Naive thymus-derived CD4-positive, alpha-beta T cell (primary cell): ENCODE results near the gene NACC2. TPM values are rescaled to one million over a fixed set of nuclear protein-coding genes. Genes with fewer than 3 reads are reported as not detected.
"Not testable (repeated sequence)": the region's sequence is repeated elsewhere in the genome, so short reads cannot be mapped to it uniquely, and the experiment has no call there.

ENCODE experiments used
- ATAC-seq: fragments of 150-1000 bp; cut with Tn5 transposase; 2 replicates; pipeline ENCODE4 v1.10.0; 2021; ENCODE audit warnings: mild to moderate bottlenecking, moderate library complexity
- CTCF ChIA-PET: fragments of 350-600 bp; sonication (Branson Sonifier 250); formaldehyde crosslinking; loops from one replicate; lab custom pipeline; 2021; ENCODE audit warnings: antibody characterized with exemption; lab: Charles Lee
- POLR2A ChIA-PET: fragments of 350-600 bp; sonication (Branson Sonifier 250); formaldehyde crosslinking; loops from one replicate; lab custom pipeline; 2021; ENCODE audit warnings: antibody characterized with exemption, inconsistent platforms; lab: Charles Lee
- DNase-seq, 9 donors: peaks; one replicate each; pipeline versions ENCODE4 v3.0.0 to v3.0.0-alpha.2; 2020 to 2022; ENCODE audit warnings: mixed read lengths in 1 of 9
- H3K27ac ChIP-seq: one replicate; pipeline ENCODE4 v1.7.0; 2013; ENCODE audit warnings: mild to moderate bottlenecking, low read depth, low read length, moderate library complexity
- H3K27me3 ChIP-seq, 2 donors: one replicate each; pipeline ENCODE4 v1.7.0; 2013; ENCODE audit warnings: low read length in 2 of 2, mild to moderate bottlenecking in 2 of 2, moderate library complexity in 2 of 2; ENCODE audit not compliant: control insufficient read depth in 2 of 2, insufficient read depth in 2 of 2
- H3K36me3 ChIP-seq, 3 experiments: 1 replicate in 2 of 3; 2 replicates in 1 of 3; pipeline ENCODE4 v1.7.0; 2013; ENCODE audit warnings: low read length in 3 of 3, mild to moderate bottlenecking in 3 of 3, moderate library complexity in 1 of 3; ENCODE audit not compliant: insufficient read depth in 3 of 3, control insufficient read depth in 2 of 3
- H3K4me1 ChIP-seq, 2 donors: one replicate each; pipeline ENCODE4 v1.7.0; 2013; ENCODE audit warnings: low read length in 2 of 2, mild to moderate bottlenecking in 2 of 2, moderate library complexity in 1 of 2; ENCODE audit not compliant: control insufficient read depth in 2 of 2, insufficient read depth in 2 of 2
- H3K4me3 ChIP-seq: 2 replicates; pipeline ENCODE4 v1.7.0; 2013; ENCODE audit warnings: mild to moderate bottlenecking, low read length
- H3K9me3 ChIP-seq, 3 experiments: 1 replicate in 2 of 3; 2 replicates in 1 of 3; pipeline ENCODE4 v1.7.0; 2013; ENCODE audit warnings: low read length in 3 of 3; ENCODE audit not compliant: control insufficient read depth in 2 of 3
- H3K27ac Mint-ChIP-seq, 9 donors: one replicate each; pipeline ENCODE4 v1.8.0; 2020 to 2022; ENCODE audit warnings: mixed read lengths in 9 of 9, mild to moderate bottlenecking in 8 of 9, moderate library complexity in 5 of 9, inconsistent platforms in 2 of 9
- H3K27me3 Mint-ChIP-seq, 5 donors: one replicate each; pipeline ENCODE4 v1.8.0; 2021 to 2022; ENCODE audit warnings: mixed read lengths in 5 of 5, mild to moderate bottlenecking in 1 of 5
- H3K36me3 Mint-ChIP-seq, 5 donors: one replicate each; pipeline ENCODE4 v1.8.0; 2020 to 2022; ENCODE audit warnings: mixed read lengths in 5 of 5, mild to moderate bottlenecking in 3 of 5, inconsistent platforms in 1 of 5
- H3K4me1 Mint-ChIP-seq, 7 donors: one replicate each; pipeline ENCODE4 v1.8.0; 2020 to 2022; ENCODE audit warnings: mixed read lengths in 7 of 7, mild to moderate bottlenecking in 3 of 7, inconsistent platforms in 1 of 7
- H3K4me3 Mint-ChIP-seq, 10 donors: one replicate each; pipeline ENCODE4 v1.8.0; 2020 to 2022; ENCODE audit warnings: mild to moderate bottlenecking in 10 of 10, mixed read lengths in 10 of 10, moderate library complexity in 6 of 10, inconsistent platforms in 2 of 10
- H3K9me3 Mint-ChIP-seq, 11 donors: one replicate each; pipeline ENCODE4 v1.8.0; 2020 to 2022; ENCODE audit warnings: mixed read lengths in 11 of 11, mild to moderate bottlenecking in 4 of 11, inconsistent platforms in 1 of 11, moderate library complexity in 1 of 11
- intact Hi-C, 2 donors: fragments of 100-400 bp; cut with micrococcal nuclease; formaldehyde crosslinking; loops; one replicate each; pipeline ENCODE4 v1.15.1; 2023
- polyA plus RNA-seq, 2 donors: library from polyadenylated mRNA; unstranded; fragments of 300-500 nt; fragmentation: Illumina TruSeq; gene quantifications; one replicate each; pipeline ENCODE4 v1.2.3, GENCODE V29; 2021
- total RNA-seq, 6 experiments: library from RNA in 5 of 6; stranded (reverse) in 5 of 6; gene quantifications; 1 replicate in 5 of 6; 2 replicates in 1 of 6; pipeline ENCODE4 v1.2.3 and lab custom pipeline; 2021 to 2026

Gene NACC2
- total and polyA plus RNA-seq, 7 experiments from 2014 or later, result 0.92 to 17.7 (median 7.5) TPM

DNA sequence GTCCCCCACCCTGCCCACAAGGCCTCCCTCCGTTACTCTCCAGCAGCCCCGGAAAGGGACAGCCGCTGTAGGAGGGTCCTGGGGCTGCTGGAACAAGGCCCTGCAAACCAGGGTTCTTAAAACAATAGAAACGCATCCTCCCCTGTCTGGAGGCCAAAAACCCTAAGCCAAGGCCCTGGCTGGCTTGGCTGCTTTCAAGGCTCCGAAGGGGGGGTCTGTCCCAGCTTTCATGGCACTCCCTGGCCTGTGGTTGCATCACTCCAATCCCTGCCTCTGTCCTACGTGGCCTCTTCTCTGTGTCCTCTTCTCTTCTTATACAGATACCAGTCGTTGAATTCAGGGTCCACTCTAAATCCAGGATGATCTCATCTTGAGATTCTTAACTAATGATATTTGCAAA, 126.5 kb downstream of the NACC2 start:
- Histone ChIP-seq H3K27me3 (no peaks in the 10 kb centered on the region), H3K4me3 (no peak overlapping the region), H3K36me3 (no peaks in the 10 kb centered on the region), H3K27ac (no peak overlapping the region), H3K9me3 (no peaks in the 10 kb centered on the region), H3K4me1 (peaks cover 4 to 8% of the 10 kb centered on the region in 2 donors)
- ChIA-PET POLR2A (interaction anchor here (0.7 kb wide), 1 partner anchor 154 kb away, joined by 4 read pairs; no protein-coding TSS in a partner anchor), CTCF (interaction anchor here (0.7 to 4.4 kb wide), 2 partner anchors 21 to 154 kb away, joined by 3 to 47 read pairs; no protein-coding TSS in a partner anchor)
- H3K27ac Mint-ChIP-seq, result peak overlapping the region in 1 of 9 donors; percentile 73
- intact Hi-C loops, result loop anchor here in 1 of 2 donors (10.0 kb wide), 1 partner anchor 276 kb away; the partner anchor contains the start of gene QSOX2
- peaks cover 0 to 7% (median 0%) of the 10 kb centered on the region in 11 donors for H3K9me3 Mint-ChIP-seq
- no peak overlapping the region for H3K4me3 Mint-ChIP-seq
- no peaks in the 10 kb centered on the region for H3K36me3 Mint-ChIP-seq
- peaks cover 6 to 12% (median 8%) of the 10 kb centered on the region in 7 donors for H3K4me1 Mint-ChIP-seq
- no peak for ATAC-seq
- DNase-seq, result no peak
- H3K27me3 Mint-ChIP-seq, result peaks cover 0 to 10% (median 3%) of the 10 kb centered on the region in 5 donors

DNA sequence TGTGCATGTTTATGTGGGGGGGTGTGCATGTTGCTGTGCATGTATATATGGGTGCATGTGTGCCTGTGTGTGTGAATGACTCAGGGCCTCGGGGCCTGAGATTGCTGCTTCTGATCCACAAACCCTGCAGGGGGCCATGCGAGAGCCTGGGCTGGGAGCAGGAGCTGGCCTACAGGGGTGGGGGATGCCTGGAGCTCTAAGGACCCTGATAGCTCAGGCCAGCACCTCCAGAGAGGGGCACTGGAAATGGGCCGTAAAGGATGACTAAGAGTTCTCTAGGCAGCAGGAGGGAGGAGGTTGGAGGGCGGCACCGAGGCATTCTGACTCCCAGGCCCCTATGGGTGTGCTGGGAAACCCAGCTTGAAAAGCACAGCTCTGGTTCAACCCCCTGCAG, 127.0 kb downstream of the NACC2 start:
- peaks cover 0 to 11% (median 3%) of the 10 kb centered on the region in 5 donors for H3K27me3 Mint-ChIP-seq
- Histone ChIP-seq H3K4me3 (no peak overlapping the region), H3K27me3 (no peaks in the 10 kb centered on the region), H3K27ac (no peak overlapping the region), H3K36me3 (no peaks in the 10 kb centered on the region), H3K9me3 (no peaks in the 10 kb centered on the region), H3K4me1 (peaks cover 4 to 8% of the 10 kb centered on the region in 2 donors)
- CTCF ChIA-PET, result interaction anchor here (1.1 to 4.4 kb wide), 3 partner anchors 150 to 158 kb away, joined by 3 to 47 read pairs (median 5); no protein-coding TSS in a partner anchor
- DNase-seq, result no peak
- peaks cover 6 to 12% (median 8%) of the 10 kb centered on the region in 7 donors for H3K4me1 Mint-ChIP-seq
- no peaks in the 10 kb centered on the region for H3K36me3 Mint-ChIP-seq
- H3K4me3 Mint-ChIP-seq, result peak overlapping the region in 4 of 10 donors; percentile 5 to 54 (median 36)
- ATAC-seq, result no peak
- H3K9me3 Mint-ChIP-seq, result peaks cover 0 to 7% (median 0%) of the 10 kb centered on the region in 11 donors
- peak overlapping the region in 6 of 9 donors; percentile 25 to 87 (median 51) for H3K27ac Mint-ChIP-seq
- POLR2A ChIA-PET, result interaction anchor here (0.7 to 1.2 kb wide), 3 partner anchors 15 to 154 kb away, joined by 3 to 4 read pairs (median 3); no protein-coding TSS in a partner anchor
- intact Hi-C loops, result loop anchor here in 1 of 2 donors (10.0 kb wide), 1 partner anchor 277 kb away; the partner anchor contains the start of gene QSOX2

DNA sequence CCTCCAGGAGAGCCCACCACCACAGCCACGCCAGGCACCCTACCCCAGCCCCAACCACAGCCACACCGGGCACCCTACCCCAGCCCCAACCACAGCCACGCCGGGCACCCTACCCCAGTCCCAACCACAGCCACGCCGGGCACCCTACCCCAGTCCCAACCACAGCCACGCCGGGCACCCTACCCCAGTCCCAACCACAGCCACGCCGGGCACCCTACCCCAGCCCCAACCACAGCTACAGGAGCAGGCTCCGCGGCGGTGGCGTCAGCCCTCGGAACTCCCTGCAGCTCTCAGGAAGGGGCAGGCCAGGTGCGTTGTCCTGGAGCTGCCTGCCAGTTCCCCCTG, 128.2 kb downstream of the NACC2 start:
- not testable (repeated sequence) for H3K27ac Mint-ChIP-seq, H3K27ac ChIP-seq, H3K36me3 Mint-ChIP-seq, H3K27me3 ChIP-seq, H3K36me3 ChIP-seq, H3K9me3 ChIP-seq, H3K4me1 ChIP-seq, H3K4me3 Mint-ChIP-seq, H3K4me3 ChIP-seq, H3K9me3 Mint-ChIP-seq, ATAC-seq, DNase-seq
- Mint-ChIP-seq H3K4me1 (peaks cover 14 to 19% (median 16%) of the 10 kb centered on the region in 7 donors), H3K27me3 (peaks cover 0 to 21% (median 5%) of the 10 kb centered on the region in 5 donors)
- intact Hi-C loops, result loop anchor here (1.0 to 10.0 kb wide), 6 partner anchors 23 to 316 kb away; partner anchors contain the start of genes QSOX2 (in 1 of the 2) and TMEM250 (in 1 of the 2)
- ChIA-PET POLR2A (interaction anchor here (0.9 to 1.3 kb wide), 4 partner anchors 17 to 154 kb away, joined by 3 to 4 read pairs (median 3); no protein-coding TSS in a partner anchor), CTCF (interaction anchor here (0.6 to 4.4 kb wide), 7 partner anchors 22 to 159 kb away, joined by 3 to 47 read pairs (median 5); no protein-coding TSS in a partner anchor)

DNA sequence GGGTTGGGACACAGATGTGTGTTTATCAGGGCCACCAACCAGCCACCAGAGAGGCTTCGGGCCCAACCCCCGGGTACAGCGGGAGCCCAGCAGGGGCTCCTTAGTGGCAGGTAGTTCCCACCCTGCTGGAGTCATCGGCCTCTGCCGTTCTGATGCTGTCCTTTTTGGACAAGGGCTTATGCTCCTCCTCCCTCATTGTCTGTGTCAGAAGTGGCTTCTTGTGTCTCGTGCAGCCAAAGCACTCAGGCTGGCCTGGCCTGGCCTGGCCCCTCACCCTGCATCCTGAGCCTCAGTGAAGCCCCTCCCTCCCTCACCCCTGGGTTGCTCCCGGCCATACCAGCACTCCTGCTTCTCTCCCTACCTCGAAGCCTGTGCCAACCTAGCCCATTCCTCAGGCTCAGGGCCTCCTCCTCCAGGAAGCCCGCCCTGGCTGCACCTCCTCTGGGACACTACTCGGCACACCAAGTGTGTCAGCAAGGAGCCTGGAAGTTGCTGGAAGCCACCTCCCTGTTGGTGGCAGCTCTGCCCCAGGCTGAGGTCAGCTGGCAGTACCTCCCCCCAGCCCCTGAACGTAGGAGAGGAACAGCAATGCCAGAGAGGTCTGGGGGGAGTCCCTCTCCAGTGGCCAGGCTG, 129.8 kb downstream of the NACC2 start:
- peaks cover 0 to 21% (median 5%) of the 10 kb centered on the region in 5 donors for H3K27me3 Mint-ChIP-seq
- ATAC-seq (no peak), DNase-seq (no peak)
- POLR2A ChIA-PET, result no interaction called here
- CTCF ChIA-PET, result no interaction called here
- H3K4me3 Mint-ChIP-seq, result no peak overlapping the region
- H3K4me1 Mint-ChIP-seq, result peaks cover 21 to 26% (median 24%) of the 10 kb centered on the region in 7 donors
- intact Hi-C loops, result loop anchor here in 1 of 2 donors (10.0 kb wide), 1 partner anchor 280 kb away; the partner anchor contains the start of gene QSOX2
- peaks cover 13 to 17% of the 10 kb centered on the region in 2 donors for H3K4me1 ChIP-seq
- H3K27me3 ChIP-seq, result no peaks in the 10 kb centered on the region
- no peak overlapping the region for H3K27ac ChIP-seq
- peaks cover 0 to 4% (median 0%) of the 10 kb centered on the region in 3 experiments for H3K36me3 ChIP-seq
- no peak overlapping the region for H3K4me3 ChIP-seq
- H3K9me3 ChIP-seq, result no peaks in the 10 kb centered on the region
- peaks cover 0 to 6% (median 0%) of the 10 kb centered on the region in 11 donors for H3K9me3 Mint-ChIP-seq
- H3K36me3 Mint-ChIP-seq, result no peaks in the 10 kb centered on the region
- no peak overlapping the region for H3K27ac Mint-ChIP-seq

DNA sequence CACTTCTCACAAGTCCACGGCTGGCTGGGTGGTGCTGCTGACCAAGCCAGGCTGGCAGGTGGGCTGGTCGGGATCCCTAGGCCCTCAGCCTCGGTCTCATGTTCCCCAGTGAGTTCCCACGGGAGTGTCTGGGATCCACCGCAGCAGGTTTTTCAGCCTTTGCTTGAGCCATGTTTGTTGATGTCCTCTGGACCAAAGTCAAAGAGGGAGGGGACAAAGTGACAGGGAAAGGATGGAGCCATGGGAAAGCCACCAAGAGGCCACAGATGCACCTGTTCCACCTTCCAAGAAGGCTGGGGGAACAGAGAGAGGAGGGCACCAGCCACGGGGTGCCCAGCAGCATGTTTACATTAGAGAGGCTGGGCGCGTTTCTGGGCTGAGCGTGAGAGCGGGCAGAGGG, 131.2 kb downstream of the NACC2 start:
- Mint-ChIP-seq H3K27me3 (peaks cover 0 to 19% (median 5%) of the 10 kb centered on the region in 5 donors), H3K4me3 (peak overlapping the region in 1 of 10 donors; percentile 4), H3K4me1 (peaks cover 30 to 38% (median 33%) of the 10 kb centered on the region in 7 donors), H3K9me3 (peaks cover 0 to 6% (median 0%) of the 10 kb centered on the region in 11 donors), H3K27ac (no peak overlapping the region), H3K36me3 (no peaks in the 10 kb centered on the region)
- intact Hi-C loops, result loop anchor here (5.0 to 10.0 kb wide), 3 partner anchors 281 to 518 kb away; partner anchors contain the start of genes ENTR1 (in 1 of the 2), PMPCA (in 1 of the 2), QSOX2 (in 1 of the 2) and SEC16A (in 1 of the 2)
- Histone ChIP-seq H3K27me3 (no peaks in the 10 kb centered on the region), H3K27ac (no peak overlapping the region), H3K4me1 (peaks cover 19 to 24% of the 10 kb centered on the region in 2 donors), H3K36me3 (peaks cover 0 to 4% (median 0%) of the 10 kb centered on the region in 3 experiments), H3K9me3 (no peaks in the 10 kb centered on the region), H3K4me3 (no peak overlapping the region)
- ChIA-PET POLR2A (no interaction called here), CTCF (no interaction called here)
- DNase-seq (no peak), ATAC-seq (no peak)

GRCh38 chr9:135963338-135963737, 131.8 kb downstream of the NACC2 start:
- Mint-ChIP-seq H3K36me3 (no peaks in the 10 kb centered on the region), H3K27me3 (peaks cover 0 to 17% (median 5%) of the 10 kb centered on the region in 5 donors), H3K4me1 (peaks cover 29 to 44% (median 36%) of the 10 kb centered on the region in 7 donors), H3K9me3 (peaks cover 0 to 6% (median 0%) of the 10 kb centered on the region in 11 donors), H3K4me3 (no peak overlapping the region), H3K27ac (no peak overlapping the region)
- H3K4me1 ChIP-seq, result peaks cover 19 to 24% of the 10 kb centered on the region in 2 donors
- no peak for DNase-seq
- ChIA-PET CTCF (no interaction called here), POLR2A (no interaction called here)
- no peak for ATAC-seq
- H3K36me3 ChIP-seq, result peaks cover 0 to 4% (median 0%) of the 10 kb centered on the region in 3 experiments
- no peak overlapping the region for H3K4me3 ChIP-seq
- intact Hi-C loops, result loop anchor here (5.0 to 10.0 kb wide), 3 partner anchors 281 to 519 kb away; partner anchors contain the start of genes ENTR1 (in 1 of the 2), PMPCA (in 1 of the 2), QSOX2 (in 1 of the 2) and SEC16A (in 1 of the 2)
- no peaks in the 10 kb centered on the region for H3K9me3 ChIP-seq
- H3K27me3 ChIP-seq, result no peaks in the 10 kb centered on the region
- no peak overlapping the region for H3K27ac ChIP-seq
